Measurements from ENCODE around the gene RPS6KA5.

RPS6KA5 gene

GRCh38 chr14:90871605-90872233 is 188.7 kb downstream of the RPS6KA5 start:
- H3K9me3 ChIP-seq (ENCODE audit: control insufficient read depth, insufficient read depth, low read length): no peaks in the 10 kb centered on the region
- H3F3A ChIP-seq (ENCODE audit: control insufficient read depth, insufficient read depth): no peaks in the 10 kb centered on the region
- H3K27me3 ChIP-seq (ENCODE audit: control insufficient read depth, low read length): no peaks in the 10 kb centered on the region
- TF ChIP-seq CTCF (IDR thresholded peaks at IDR 0.05; ENCODE audit: low read depth, low read length, poor library complexity, severe bottlenecking) (no peak), EZH2phosphoT487 (IDR thresholded peaks at IDR 0.05; ENCODE audit: borderline replicate concordance, low read length) (no peak)
- H3K36me3 ChIP-seq (ENCODE audit: control insufficient read depth, low read length): no peaks in the 10 kb centered on the region
- H3K79me2 ChIP-seq (ENCODE audit: control insufficient read depth, low read length): no peaks in the 10 kb centered on the region
- H3K4me3 ChIP-seq (ENCODE audit: low read length): no peak overlapping the region
- no peaks in the 10 kb centered on the region for H4K20me1 ChIP-seq (ENCODE audit: control insufficient read depth, insufficient read depth, low read depth, low read length)
- H3K27ac ChIP-seq (ENCODE audit: low read depth, low read length): no peak overlapping the region
- H3K9me2 ChIP-seq (replicated peaks; ENCODE audit: control insufficient read depth, low read length): no peaks in the 10 kb centered on the region
- H3K4me2 ChIP-seq (ENCODE audit: low read length): no peak overlapping the region
- H3K4me1 ChIP-seq (ENCODE audit: control insufficient read depth, low read length): no peaks in the 10 kb centered on the region

DNA sequence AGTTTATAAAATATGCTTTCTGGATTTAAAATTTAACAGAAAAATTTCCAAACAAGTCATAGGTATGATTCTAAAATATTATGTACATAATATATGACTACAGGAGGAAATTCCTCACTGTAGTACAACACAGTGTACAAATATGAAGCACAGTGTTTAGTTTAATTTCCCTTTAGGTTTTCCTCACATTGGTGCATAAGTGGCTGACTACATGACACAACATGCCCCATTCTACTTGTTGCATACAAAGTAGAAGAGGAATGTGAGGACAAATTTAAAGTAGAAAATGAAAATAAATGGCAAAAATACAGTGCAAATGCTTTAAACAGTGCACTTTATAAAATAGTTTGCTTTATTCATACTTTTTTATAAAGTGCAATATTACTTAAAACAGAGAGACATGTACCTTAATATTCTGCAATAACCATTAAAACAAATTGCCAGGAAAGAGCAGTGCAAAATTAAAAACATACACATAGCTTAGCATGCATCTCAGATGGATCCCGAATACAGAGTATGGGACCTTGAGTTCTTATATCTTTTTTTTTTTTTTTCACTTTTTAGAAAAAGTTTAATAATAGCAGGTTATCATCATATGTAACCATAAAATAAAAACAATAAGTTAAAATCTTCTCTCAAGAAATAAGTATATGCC is 189.4 kb downstream of the RPS6KA5 start:
- Histone ChIP-seq H3K79me2 (ENCODE audit: control insufficient read depth, low read length) (no peaks in the 10 kb centered on the region), H3K27me3 (ENCODE audit: control insufficient read depth, low read length) (no peaks in the 10 kb centered on the region), H4K20me1 (ENCODE audit: control insufficient read depth, insufficient read depth, low read depth, low read length) (no peaks in the 10 kb centered on the region), H3K4me3 (ENCODE audit: low read length) (no peak overlapping the region), H3F3A (ENCODE audit: control insufficient read depth, insufficient read depth) (no peaks in the 10 kb centered on the region), H3K4me1 (ENCODE audit: control insufficient read depth, low read length) (no peaks in the 10 kb centered on the region), H3K36me3 (ENCODE audit: control insufficient read depth, low read length) (no peaks in the 10 kb centered on the region), H3K9me3 (ENCODE audit: control insufficient read depth, insufficient read depth, low read length) (no peaks in the 10 kb centered on the region), H3K9me2 (replicated peaks; ENCODE audit: control insufficient read depth, low read length) (no peaks in the 10 kb centered on the region), H3K27ac (ENCODE audit: low read depth, low read length) (no peak overlapping the region), H3K4me2 (ENCODE audit: low read length) (no peak overlapping the region)
- TF ChIP-seq EZH2phosphoT487 (IDR thresholded peaks at IDR 0.05; ENCODE audit: borderline replicate concordance, low read length): no peak
- no peak for TF ChIP-seq CTCF (IDR thresholded peaks at IDR 0.05; ENCODE audit: low read depth, low read length, poor library complexity, severe bottlenecking)

DNA sequence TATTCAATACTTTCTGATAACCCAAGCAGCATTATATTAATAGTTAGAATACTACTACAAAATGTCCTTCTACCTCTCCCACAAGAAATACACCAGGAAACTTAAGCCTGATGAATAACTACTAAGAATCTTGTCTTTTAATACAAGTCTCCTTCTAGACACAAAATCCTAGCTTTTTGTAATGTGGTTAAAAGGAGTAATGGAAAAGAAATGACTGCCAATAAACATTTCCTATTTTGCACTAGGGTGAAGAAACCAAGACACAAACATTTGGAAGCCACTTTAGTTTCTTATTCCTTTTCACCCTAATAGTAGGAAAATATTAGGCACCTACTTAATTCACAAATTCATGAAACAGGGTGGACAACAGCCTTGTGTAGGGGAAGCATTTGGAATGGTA is 192.9 kb downstream of the RPS6KA5 start:
- H3K27ac ChIP-seq (ENCODE audit: low read depth, low read length): no peak overlapping the region
- H3K9me2 ChIP-seq (replicated peaks; ENCODE audit: control insufficient read depth, low read length): no peaks in the 10 kb centered on the region
- H3F3A ChIP-seq (ENCODE audit: control insufficient read depth, insufficient read depth): no peaks in the 10 kb centered on the region
- no peak for TF ChIP-seq CTCF (IDR thresholded peaks at IDR 0.05; ENCODE audit: low read depth, low read length, poor library complexity, severe bottlenecking)
- no peak for TF ChIP-seq EZH2phosphoT487 (IDR thresholded peaks at IDR 0.05; ENCODE audit: borderline replicate concordance, low read length)
- H3K4me3 ChIP-seq (ENCODE audit: low read length): no peak overlapping the region
- no peaks in the 10 kb centered on the region for H3K4me1 ChIP-seq (ENCODE audit: control insufficient read depth, low read length)
- H3K36me3 ChIP-seq (ENCODE audit: control insufficient read depth, low read length): no peaks in the 10 kb centered on the region
- no peak overlapping the region for H3K4me2 ChIP-seq (ENCODE audit: low read length)
- no peaks in the 10 kb centered on the region for H3K27me3 ChIP-seq (ENCODE audit: control insufficient read depth, low read length)
- no peaks in the 10 kb centered on the region for H4K20me1 ChIP-seq (ENCODE audit: control insufficient read depth, insufficient read depth, low read depth, low read length)
- no peaks in the 10 kb centered on the region for H3K79me2 ChIP-seq (ENCODE audit: control insufficient read depth, low read length)
- no peaks in the 10 kb centered on the region for H3K9me3 ChIP-seq (ENCODE audit: control insufficient read depth, insufficient read depth, low read length)

Measured in DOHH2 (cell line).